SK-N-SH (cell line): ENCODE data around the gene STUB1.

ENCODE experiments used
- ELF1 ChIP-seq: IDR thresholded peaks from 2 replicates; pipeline ENCODE4 v1.4.0; 2012
- FOXM1 ChIP-seq: IDR thresholded peaks from 2 replicates; pipeline ENCODE4 v1.4.0; 2012; ENCODE audit warnings: low read depth, mild to moderate bottlenecking
- TF ChIP-seq, protein P1 (sequence below): fragments of 200-600 bp; sonication (generic); IDR thresholded peaks from 2 replicates; pipeline ENCODE4 v1.6.1; 2017; ENCODE audit warnings: antibody characterized with exemption, mild to moderate bottlenecking, moderate library complexity

DNA sequence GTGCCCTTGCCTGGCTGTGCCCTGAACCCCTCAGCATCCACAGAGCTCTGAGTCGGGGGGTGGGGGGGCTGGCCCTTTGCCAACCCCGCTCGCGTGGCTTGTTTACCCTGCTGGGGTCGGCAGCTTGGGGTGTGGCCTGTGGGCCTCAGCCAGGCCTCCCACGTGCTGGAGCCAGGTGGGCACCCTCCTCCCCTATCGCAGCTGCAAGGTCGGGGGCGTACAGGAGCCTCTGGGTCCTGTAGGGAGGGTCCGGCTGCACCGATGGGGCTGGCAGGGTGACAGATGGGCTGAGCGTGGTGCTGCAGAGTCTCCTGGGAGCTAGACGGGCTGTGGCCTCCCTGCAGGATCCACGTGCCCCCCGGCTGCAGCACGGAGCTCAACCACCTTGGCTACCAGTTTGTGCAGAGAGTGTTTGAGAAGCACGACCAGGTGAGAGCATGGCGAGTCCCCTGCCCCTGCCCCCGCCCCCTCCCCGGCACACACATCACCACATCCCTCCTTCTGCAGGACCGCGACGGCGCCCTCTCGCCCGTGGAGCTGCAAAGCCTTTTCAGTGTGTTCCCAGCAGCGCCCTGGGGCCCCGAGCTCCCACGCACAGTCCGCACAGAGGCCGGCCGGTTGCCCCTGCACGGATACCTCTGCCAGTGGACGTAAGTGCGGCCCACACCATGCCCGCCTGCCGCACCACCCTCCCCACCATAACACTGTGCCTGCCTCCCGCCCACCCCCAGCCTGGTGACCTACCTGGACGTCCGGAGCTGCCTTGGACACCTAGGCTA is 8.7 kb upstream of the STUB1 start:
- TF ChIP-seq ELF1: no peak
- TF ChIP-seq, protein P1, sequence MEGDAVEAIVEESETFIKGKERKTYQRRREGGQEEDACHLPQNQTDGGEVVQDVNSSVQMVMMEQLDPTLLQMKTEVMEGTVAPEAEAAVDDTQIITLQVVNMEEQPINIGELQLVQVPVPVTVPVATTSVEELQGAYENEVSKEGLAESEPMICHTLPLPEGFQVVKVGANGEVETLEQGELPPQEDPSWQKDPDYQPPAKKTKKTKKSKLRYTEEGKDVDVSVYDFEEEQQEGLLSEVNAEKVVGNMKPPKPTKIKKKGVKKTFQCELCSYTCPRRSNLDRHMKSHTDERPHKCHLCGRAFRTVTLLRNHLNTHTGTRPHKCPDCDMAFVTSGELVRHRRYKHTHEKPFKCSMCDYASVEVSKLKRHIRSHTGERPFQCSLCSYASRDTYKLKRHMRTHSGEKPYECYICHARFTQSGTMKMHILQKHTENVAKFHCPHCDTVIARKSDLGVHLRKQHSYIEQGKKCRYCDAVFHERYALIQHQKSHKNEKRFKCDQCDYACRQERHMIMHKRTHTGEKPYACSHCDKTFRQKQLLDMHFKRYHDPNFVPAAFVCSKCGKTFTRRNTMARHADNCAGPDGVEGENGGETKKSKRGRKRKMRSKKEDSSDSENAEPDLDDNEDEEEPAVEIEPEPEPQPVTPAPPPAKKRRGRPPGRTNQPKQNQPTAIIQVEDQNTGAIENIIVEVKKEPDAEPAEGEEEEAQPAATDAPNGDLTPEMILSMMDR: no peak
- TF ChIP-seq FOXM1: no peak
